ENCODE measurements around the gene STRN.

The STRN gene

GRCh38 chr2:36820942-36821605 lies 145.3 kb downstream of the STRN start:
- TF ChIP-seq CTCF (IDR thresholded peaks at IDR 0.05; ENCODE audit: extremely low read depth, missing control alignments) = no peak
- no peak for DNase-seq (ENCODE audit: low spot score)

GRCh38 chr2:36819095-36819711 lies 147.1 kb downstream of the STRN start:
- no peak for DNase-seq (ENCODE audit: low spot score)

DNA sequence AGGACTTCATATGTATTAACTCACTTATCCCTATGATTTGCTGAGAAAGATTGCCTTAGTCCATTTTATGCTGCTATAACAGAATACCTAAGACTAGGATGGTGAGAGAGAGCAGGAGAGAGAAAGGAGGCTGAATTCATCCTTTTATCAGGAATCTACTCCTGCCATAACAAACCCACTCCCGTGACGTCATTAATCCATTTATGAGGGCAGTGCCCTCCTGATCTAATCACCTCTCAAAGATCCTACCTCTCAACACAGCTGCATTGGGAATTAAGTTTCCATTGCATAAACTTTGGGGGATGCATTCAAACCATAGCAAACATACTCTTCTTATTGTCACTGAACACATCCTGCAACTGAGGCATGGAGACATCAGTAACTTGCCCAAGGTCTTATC lies 147.8 kb downstream of the STRN start:
- DNase-seq (ENCODE audit: low spot score) = no peak
- no peak for TF ChIP-seq CTCF (IDR thresholded peaks at IDR 0.05; ENCODE audit: extremely low read depth, missing control alignments)

More at GRCh38 chr2:36819095-36819711, 147.1 kb downstream of the STRN start:
- no peak for TF ChIP-seq CTCF (IDR thresholded peaks at IDR 0.05; ENCODE audit: extremely low read depth, missing control alignments)

DNA sequence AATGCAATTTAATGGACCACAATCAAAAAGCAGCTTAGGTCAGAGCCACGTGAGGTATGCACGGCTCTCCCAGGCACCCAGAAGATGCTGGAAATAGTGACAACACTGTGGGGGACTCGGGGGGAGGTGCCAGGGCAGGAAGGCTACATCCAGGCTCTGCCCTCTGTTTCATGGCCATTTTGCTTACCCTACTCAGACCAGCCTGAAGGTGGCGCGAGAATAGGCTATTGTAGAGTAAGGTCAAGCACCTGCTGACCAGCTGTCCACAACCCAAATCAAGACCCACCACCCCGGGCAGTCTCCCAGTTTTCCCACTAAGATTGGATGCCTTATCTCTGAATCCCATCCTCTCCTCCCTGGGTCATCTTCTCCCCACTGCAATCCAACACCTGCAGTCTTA lies 154.1 kb downstream of the STRN start:
- no peak for DNase-seq (ENCODE audit: low spot score)
- TF ChIP-seq CTCF (IDR thresholded peaks at IDR 0.05; ENCODE audit: extremely low read depth, missing control alignments) = no peak

DNA sequence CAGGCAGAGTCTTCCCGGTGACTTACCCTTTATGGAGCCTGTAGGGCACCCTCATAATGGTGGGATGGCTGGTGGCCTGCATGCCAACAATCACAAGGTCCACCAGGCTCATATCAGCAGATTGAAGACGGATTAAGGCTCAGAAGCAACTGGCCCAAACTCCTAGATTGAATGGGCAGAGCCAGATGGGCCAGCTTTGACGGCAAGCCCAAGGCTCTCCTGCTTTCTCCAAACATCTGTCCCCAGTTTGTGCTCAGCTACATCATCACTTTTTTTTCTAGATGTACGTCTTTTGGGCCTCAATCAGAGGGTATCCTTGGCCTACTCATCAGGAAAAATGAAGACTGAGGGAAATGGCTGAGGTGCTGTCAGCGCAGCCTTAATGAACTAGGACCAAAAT lies 155.3 kb downstream of the STRN start:
- DNase-seq (ENCODE audit: low spot score) = no peak
- TF ChIP-seq CTCF (IDR thresholded peaks at IDR 0.05; ENCODE audit: extremely low read depth, missing control alignments) = no peak

DNA sequence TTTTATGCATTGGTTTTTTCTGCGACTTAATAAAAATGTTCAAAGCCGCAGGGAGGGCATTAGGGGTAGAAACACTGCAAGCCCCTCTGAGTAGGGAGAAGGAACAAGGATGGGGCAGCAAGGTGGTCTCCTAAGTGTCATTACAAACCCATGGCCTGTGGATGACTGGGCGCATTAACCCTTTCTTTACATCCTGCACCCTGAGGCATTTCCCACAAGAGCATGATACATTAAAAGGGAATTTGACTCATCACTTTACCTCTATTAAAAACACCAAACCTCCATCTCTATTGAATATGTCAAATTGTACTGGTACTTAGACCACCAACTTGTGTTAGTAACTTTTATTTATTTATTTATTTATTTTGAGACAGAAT lies 157.3 kb downstream of the STRN start:
- DNase-seq (ENCODE audit: low spot score) = no peak
- TF ChIP-seq CTCF (IDR thresholded peaks at IDR 0.05; ENCODE audit: extremely low read depth, missing control alignments) = no peak

- TF ChIP-seq CTCF (IDR thresholded peaks at IDR 0.05; ENCODE audit: extremely low read depth, missing control alignments) = no peak
- DNase-seq (ENCODE audit: low spot score) = no peak
Measured at GRCh38 chr2:36808386-36809068, 157.8 kb downstream of the STRN start.
